ENCODE results near the gene GPR35. TPM values are rescaled to one million over a fixed set of nuclear protein-coding genes. Genes with fewer than 3 reads are reported as not detected.

The GPR35 gene
- total and polyA plus RNA-seq, 12 donors: 0.40 to 5.2 (median 1.2) TPM

GRCh38 chr2:240611601-240612210 lies 13.6 kb upstream of the GPR35 start:
- DNase-seq: no peak
- TF ChIP-seq CTCF (IDR thresholded peaks at IDR 0.05): no peak
- no peak for ATAC-seq
- intact Hi-C loops (cut with DNase I): no loop called here
- no peaks in the 10 kb centered on the region for H3K27me3 ChIP-seq
- 92% methylated on average over 10 of the region's 10 CpGs for WGBS, 2 donors
- H3K9me3 ChIP-seq: no peaks in the 10 kb centered on the region
- no peaks in the 10 kb centered on the region for H3K36me3 ChIP-seq
- peaks cover 0 to 21% (median 0%) of the 10 kb centered on the region in 9 donors for H3K4me1 ChIP-seq
- no peak overlapping the region for H3K4me3 ChIP-seq
- peak overlapping the region in 1 of 10 donors; percentile 78 for H3K27ac ChIP-seq

GRCh38 chr2:240613781-240614180 lies 11.5 kb upstream of the GPR35 start:
- peaks cover 0 to 21% (median 0%) of the 10 kb centered on the region in 9 donors for H3K4me1 ChIP-seq
- no peak for TF ChIP-seq CTCF (IDR thresholded peaks at IDR 0.05)
- DNase-seq: no peak
- H3K27me3 ChIP-seq: no peaks in the 10 kb centered on the region
- H3K27ac ChIP-seq: no peak overlapping the region
- no peak for ATAC-seq
- intact Hi-C loops (cut with DNase I): no loop called here
- peaks cover 0 to 8% (median 0%) of the 10 kb centered on the region in 9 donors for H3K36me3 ChIP-seq
- H3K9me3 ChIP-seq: peaks cover 0 to 12% (median 0%) of the 10 kb centered on the region in 11 donors
- 95 to 97% methylated on average over 4 of the region's 4 CpGs for WGBS, 2 donors
- H3K4me3 ChIP-seq: no peak overlapping the region

- peak in 1 of 2 donors; percentile 1 for DNase-seq
- WGBS, 2 donors: 96% methylated on average over 9 of the region's 9 CpGs
- no peak for TF ChIP-seq CTCF (IDR thresholded peaks at IDR 0.05)
- intact Hi-C loops (cut with DNase I): no loop called here
- H3K36me3 ChIP-seq: peaks cover 0 to 8% (median 0%) of the 10 kb centered on the region in 9 donors
- no peak overlapping the region for H3K27ac ChIP-seq
- peaks cover 0 to 22% (median 0%) of the 10 kb centered on the region in 9 donors for H3K4me1 ChIP-seq
- H3K27me3 ChIP-seq: no peaks in the 10 kb centered on the region
- H3K9me3 ChIP-seq: peaks cover 0 to 12% (median 0%) of the 10 kb centered on the region in 11 donors
- H3K4me3 ChIP-seq: no peak overlapping the region
- ATAC-seq: no peak
Observed at GRCh38 chr2:240614391-240614790, 10.9 kb upstream of the GPR35 start.

- Histone ChIP-seq H3K9me3 (peaks cover 0 to 12% (median 0%) of the 10 kb centered on the region in 11 donors), H3K4me1 (peaks cover 0 to 30% (median 0%) of the 10 kb centered on the region in 9 donors), H3K4me3 (no peak overlapping the region), H3K27me3 (no peaks in the 10 kb centered on the region), H3K27ac (no peak overlapping the region), H3K36me3 (peaks cover 0 to 8% (median 0%) of the 10 kb centered on the region in 9 donors)
- no peak for ATAC-seq
- 79 to 91% methylated on average over 2 of the region's 2 CpGs for whole genome bisulfite sequencing, 2 donors
- intact Hi-C loops (cut with DNase I): no loop called here
- TF ChIP-seq CTCF (IDR thresholded peaks at IDR 0.05): no peak
- no peak for DNase-seq
Observed at GRCh38 chr2:240615396-240615795, 9.9 kb upstream of the GPR35 start.

Data from heart right ventricle (tissue), 16 donors.